GM12801 (cell line): ENCODE data around the gene FREM2.

Experiments
- CTCF ChIP-seq: IDR thresholded peaks from one replicate; pipeline ENCODE4 v1.5.1; 2011; ENCODE audit warnings: control low read depth; ENCODE audit not compliant: insufficient read length; ENCODE audit errors: extremely low read depth

FREM2 gene

GRCh38 chr13:38875186-38875875 lies 188.5 kb downstream of the FREM2 start:
- no peak for TF ChIP-seq CTCF

- no peak for TF ChIP-seq CTCF
Measured at GRCh38 chr13:38879278-38879677, 192.4 kb downstream of the FREM2 start.

- no peak for TF ChIP-seq CTCF
Measured at GRCh38 chr13:38879786-38880185, 192.9 kb downstream of the FREM2 start.

GRCh38 chr13:38880397-38880796 lies 193.5 kb downstream of the FREM2 start:
- TF ChIP-seq CTCF = no peak

- no peak for TF ChIP-seq CTCF
Measured at GRCh38 chr13:38883783-38884182, 196.9 kb downstream of the FREM2 start.

GRCh38 chr13:38888309-38888708 lies 201.4 kb downstream of the FREM2 start:
- no peak for TF ChIP-seq CTCF

- TF ChIP-seq CTCF = no peak
Measured at GRCh38 chr13:38895075-38895474, 208.2 kb downstream of the FREM2 start.
